ENCODE results near the gene DGKG. TPM values are rescaled to one million over a fixed set of nuclear protein-coding genes. Genes with fewer than 3 reads are reported as not detected.
A peak's percentile ranks its signal among the peaks of the same experiment; 100 is the strongest.

The DGKG gene
- total and polyA plus RNA-seq, 2 of the 8 experiments (the other 6 are each of a cell fraction or from before 2014, with no cell fraction given) = 0.30 to 0.48 TPM

- Histone ChIP-seq H4K8ac (ENCODE audit: extremely low read depth, insufficient read depth, low read length) (no peak overlapping the region), H2AFZ (ENCODE audit: low read length) (no peak overlapping the region), H3K18ac (ENCODE audit: extremely low read depth, low read length) (no peak overlapping the region), H3K14ac (ENCODE audit: insufficient read length) (no peak overlapping the region), H3K79me2 (ENCODE audit: control insufficient read depth in 1 of 2, insufficient read depth in 2 of 2, low read length in 2 of 2) (no peaks in the 10 kb centered on the region), H3K9ac (replicated peaks in 1 of 4; ENCODE audit: extremely low read depth in 1 of 4, low read depth in 3 of 4, low read length in 3 of 4) (no peak overlapping the region), H4K20me1 (replicated peaks in 1 of 2; ENCODE audit: control insufficient read depth in 1 of 2, insufficient read depth in 2 of 2, low read length in 2 of 2) (peaks cover 0 to 1% of the 10 kb centered on the region in 2 experiments), H2AK5ac (ENCODE audit: low read depth, low read length) (no peak overlapping the region), H3K4me2 (ENCODE audit: insufficient read depth in 1 of 2, low read depth in 2 of 2, low read length in 2 of 2) (no peak overlapping the region), H3K4me1 (replicated peaks in 1 of 4; ENCODE audit: control insufficient read depth in 3 of 4, insufficient read depth in 4 of 4, low read length in 3 of 4) (no peaks in the 10 kb centered on the region), H3K23me2 (ENCODE audit: low read depth, low read length) (0 out of 2 replicates have a peak, but pooled peaks cover 2% of the 10 kb centered on the region), H3K4me3 (ENCODE audit: extremely low read depth in 1 of 4, insufficient read depth in 2 of 4, low read depth in 3 of 4, low read length in 4 of 4) (no peak overlapping the region), H3K27me3 (replicated peaks in 1 of 4; ENCODE audit: control insufficient read depth in 3 of 4, extremely low read depth in 1 of 4, insufficient read depth in 3 of 4, low read length in 3 of 4) (no peaks in the 10 kb centered on the region), H3K56ac (replicated peaks; ENCODE audit: insufficient read length, low read depth, low read length) (no peak overlapping the region), H4K5ac (ENCODE audit: insufficient read length, low read depth, low read length) (no peak overlapping the region), H3K79me1 (ENCODE audit: low read depth, low read length) (no peaks in the 10 kb centered on the region), H3K27ac (ENCODE audit: low read depth, low read length) (no peak overlapping the region), H4K91ac (replicated peaks; ENCODE audit: insufficient read length, low read length) (no peak overlapping the region), H2BK5ac (ENCODE audit: low read depth, low read length) (no peak overlapping the region), H3K4ac (replicated peaks; ENCODE audit: insufficient read length, low read depth, low read length) (no peak overlapping the region), H3K23ac (ENCODE audit: insufficient read length) (no peak overlapping the region), H2BK12ac (ENCODE audit: low read depth, low read length) (no peak overlapping the region), H3K36me3 (ENCODE audit: control insufficient read depth in 2 of 4, insufficient read depth in 4 of 4, low read length in 3 of 4) (no peaks in the 10 kb centered on the region), H2BK15ac (ENCODE audit: low read length) (no peak overlapping the region), H2BK20ac (ENCODE audit: low read length) (no peak overlapping the region), H3K9me3 (ENCODE audit: insufficient read depth in 2 of 2, low read depth in 1 of 2, low read length in 1 of 2) (no peaks in the 10 kb centered on the region), H2BK120ac (replicated peaks; ENCODE audit: low read depth, low read length) (no peak overlapping the region)
- POLR2A ChIA-PET (ENCODE audit: partially characterized antibody) = no interaction called here
- TF ChIP-seq CREB1 (IDR thresholded peaks at IDR 0.05) (no peak), RXRA (IDR thresholded peaks at IDR 0.05; ENCODE audit: insufficient read depth, low read depth, low read length) (0 out of 2 replicates have a peak, but pooled peaks have one; percentile 20)
- WGBS, 2 experiments (ENCODE audit: extremely low coverage in 1 of 2, insufficient coverage in 1 of 2, insufficient read length in 1 of 2, insufficient replicate concordance in 2 of 2, low coverage in 1 of 2, low lambda C conversion rate in 2 of 2, missing lambda C conversion rate in 1 of 2) = 85% methylated on average over 11 of the region's 11 CpGs; no CpG with 5 or more reads in 1 of the 2 experiments
- DNase-seq (ENCODE audit: low read depth in 1 of 2, low spot score in 2 of 2) = no peak
- CTCF ChIA-PET (ENCODE audit: partially characterized antibody) = interaction anchor here (2.6 kb wide), 1 partner anchor 17 kb away, joined by 7 read pairs; no protein-coding TSS in a partner anchor
- no peak for FAIRE-seq
Measured at GRCh38 chr3:186150041-186150830, 211.8 kb downstream of the DGKG start.
